IMR-90 (cell line): Measurements from ENCODE around the gene RAB36.

Source experiments
- BHLHE40 ChIP-seq: fragments of 150-350 bp; IDR thresholded peaks from 2 replicates; pipeline ENCODE4 v1.6.1; 2016; ENCODE audit warnings: mild to moderate bottlenecking, low read depth, low read length
- CTCF ChIP-seq: conservative IDR thresholded peaks from 2 replicates; pipeline ENCODE4 v1.5.1; 2012; ENCODE audit warnings: mild to moderate bottlenecking, low read depth, low read length, improper control_type of control experiment
- POLR2A ChIP-seq: IDR thresholded peaks from 2 replicates; pipeline ENCODE4 v1.6.1; 2012; ENCODE audit warnings: mild to moderate bottlenecking, low read depth, low read length
- RAD21 ChIP-seq: IDR thresholded peaks from 2 replicates; pipeline ENCODE4 v1.6.1; 2012; ENCODE audit warnings: low read length, improper control_type of control experiment

DNA sequence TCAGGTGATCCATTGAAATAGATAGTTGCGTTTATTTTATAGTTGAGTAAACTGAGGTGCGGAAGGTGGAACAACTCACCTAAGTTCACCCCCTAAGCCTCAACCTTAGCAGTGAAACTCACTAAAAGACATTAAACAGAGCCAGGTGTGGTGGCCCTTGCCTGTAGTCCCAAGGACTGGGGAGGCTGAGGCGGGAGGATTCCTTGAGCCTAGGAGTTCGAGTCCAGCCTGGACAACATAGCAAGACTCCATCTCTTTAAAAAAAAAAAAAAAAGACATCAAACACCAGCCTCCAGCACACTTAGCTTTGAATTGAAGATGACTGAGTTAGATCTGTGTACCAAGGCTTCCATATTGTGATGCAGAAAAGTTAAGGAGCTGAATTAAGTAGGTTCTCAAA is 845 bp upstream of the RAB36 start:
- TF ChIP-seq CTCF (no peak), RAD21 (no peak), POLR2A (no peak), BHLHE40 (no peak)
